ENCODE results near the gene BACE1. TPM values are rescaled to one million over a fixed set of nuclear protein-coding genes. Genes with fewer than 3 reads are reported as not detected.

BACE1 gene
- total and polyA plus RNA-seq, 2 of the 13 experiments (the other 11 are each of a cell fraction or from before 2014, with no cell fraction given), result 7.5 to 17.9 TPM

DNA sequence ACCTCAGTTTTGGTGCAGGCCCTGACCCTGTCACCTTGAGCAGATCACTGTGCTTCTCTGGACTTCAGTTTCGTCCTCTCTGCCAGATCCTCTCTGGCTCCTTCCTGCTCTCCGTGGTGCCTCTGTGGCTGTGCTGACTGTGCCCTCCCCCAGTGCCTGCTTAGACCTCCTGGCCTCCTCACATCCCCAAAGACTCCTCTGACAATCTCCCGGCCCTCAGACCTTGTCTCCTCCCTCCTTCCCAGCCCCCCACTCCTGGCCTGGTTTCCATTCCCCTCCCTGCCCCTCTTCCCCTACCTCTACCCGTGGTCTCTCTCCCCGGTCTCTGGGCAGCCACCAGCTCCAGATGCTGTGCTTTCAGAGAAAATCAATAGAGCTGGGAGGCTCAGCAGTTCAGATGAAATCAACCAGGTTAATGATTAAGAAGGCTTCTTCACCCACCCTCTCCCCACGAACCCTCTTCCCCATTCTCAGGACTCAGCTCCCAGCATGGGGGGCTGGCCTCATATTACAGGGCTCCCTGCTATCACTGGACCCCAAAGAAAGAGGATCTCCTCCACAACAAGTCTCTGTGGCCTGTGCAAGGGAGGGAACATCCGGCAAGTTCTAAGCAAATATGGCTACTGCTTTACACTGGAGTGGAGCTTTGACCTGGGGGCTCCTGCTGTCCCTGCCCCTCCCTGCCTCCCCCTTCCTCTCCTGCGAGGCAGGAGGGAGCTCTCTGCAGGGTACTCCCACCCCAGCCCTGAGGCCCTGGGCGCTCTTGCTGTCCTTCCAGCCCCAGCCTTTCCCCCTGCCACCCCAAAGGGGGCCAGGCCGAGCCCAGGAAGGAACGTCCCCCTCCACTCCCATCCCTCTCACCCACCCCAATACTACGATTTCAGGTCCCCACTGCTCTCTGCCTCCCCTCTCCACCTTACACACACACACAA, 16.4 kb downstream of the BACE1 start (continued):
- TF ChIP-seq YEATS4 (CRISPR knock-in tag; IDR thresholded peaks at IDR 0.05; ENCODE audit: borderline replicate concordance) (peak; percentile 81; the same call in 1 of the 2 replicates), ZNF773 (CRISPR knock-in tag; IDR thresholded peaks at IDR 0.05; ENCODE audit: borderline replicate concordance) (no peak), NFRKB (IDR thresholded peaks at IDR 0.05) (no peak), ZNF720 (CRISPR knock-in tag; IDR thresholded peaks at IDR 0.05) (no peak), ZNF234 (CRISPR knock-in tag; conservative IDR thresholded peaks at IDR 0.05) (no peak), ZNF557 (CRISPR knock-in tag; IDR thresholded peaks at IDR 0.05) (0 out of 2 replicates have a peak, but pooled peaks have one; percentile 27), SRY (CRISPR knock-in tag; IDR thresholded peaks at IDR 0.05) (no peak; the same call in 1 of the 2 replicates), ZNF629 (CRISPR knock-in tag; conservative IDR thresholded peaks at IDR 0.05) (no peak), NR2F1 (CRISPR knock-in tag; IDR thresholded peaks at IDR 0.05) (no peak), NFATC3 (CRISPR knock-in tag; IDR thresholded peaks at IDR 0.05) (no peak), NKX3-1 (CRISPR knock-in tag; IDR thresholded peaks at IDR 0.05) (no peak), BCL6 (CRISPR knock-in tag; IDR thresholded peaks at IDR 0.05) (peak; percentile 96), EEA1 (CRISPR knock-in tag; IDR thresholded peaks at IDR 0.05; ENCODE audit: borderline replicate concordance) (no peak; the same call in 1 of the 2 replicates)
- TF ChIP-seq, protein P1, sequence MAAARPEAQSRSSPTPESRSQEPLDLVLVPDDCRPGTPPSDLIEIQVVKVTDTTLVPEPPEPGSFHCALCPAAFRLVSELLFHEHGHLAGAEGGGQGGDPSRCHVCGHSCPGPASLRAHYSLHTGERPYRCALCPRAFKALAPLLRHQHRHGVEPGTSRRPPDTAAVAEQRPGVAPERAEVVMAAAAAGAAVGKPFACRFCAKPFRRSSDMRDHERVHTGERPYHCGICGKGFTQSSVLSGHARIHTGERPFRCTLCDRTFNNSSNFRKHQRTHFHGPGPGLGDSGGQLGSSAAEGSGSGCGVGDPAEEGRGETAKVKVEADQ (CRISPR knock-in tag; IDR thresholded peaks at IDR 0.05; ENCODE audit: borderline replicate concordance), result no peak
- TF ChIP-seq, protein P2, sequence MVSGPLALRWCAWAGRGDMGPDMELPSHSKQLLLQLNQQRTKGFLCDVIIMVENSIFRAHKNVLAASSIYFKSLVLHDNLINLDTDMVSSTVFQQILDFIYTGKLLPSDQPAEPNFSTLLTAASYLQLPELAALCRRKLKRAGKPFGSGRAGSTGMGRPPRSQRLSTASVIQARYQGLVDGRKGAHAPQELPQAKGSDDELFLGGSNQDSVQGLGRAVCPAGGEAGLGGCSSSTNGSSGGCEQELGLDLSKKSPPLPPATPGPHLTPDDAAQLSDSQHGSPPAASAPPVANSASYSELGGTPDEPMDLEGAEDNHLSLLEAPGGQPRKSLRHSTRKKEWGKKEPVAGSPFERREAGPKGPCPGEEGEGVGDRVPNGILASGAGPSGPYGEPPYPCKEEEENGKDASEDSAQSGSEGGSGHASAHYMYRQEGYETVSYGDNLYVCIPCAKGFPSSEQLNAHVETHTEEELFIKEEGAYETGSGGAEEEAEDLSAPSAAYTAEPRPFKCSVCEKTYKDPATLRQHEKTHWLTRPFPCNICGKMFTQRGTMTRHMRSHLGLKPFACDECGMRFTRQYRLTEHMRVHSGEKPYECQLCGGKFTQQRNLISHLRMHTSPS (CRISPR knock-in tag; IDR thresholded peaks at IDR 0.05; ENCODE audit: low read depth), result 0 out of 2 replicates have a peak, but pooled peaks have one; percentile 29
- TF ChIP-seq, protein P3, sequence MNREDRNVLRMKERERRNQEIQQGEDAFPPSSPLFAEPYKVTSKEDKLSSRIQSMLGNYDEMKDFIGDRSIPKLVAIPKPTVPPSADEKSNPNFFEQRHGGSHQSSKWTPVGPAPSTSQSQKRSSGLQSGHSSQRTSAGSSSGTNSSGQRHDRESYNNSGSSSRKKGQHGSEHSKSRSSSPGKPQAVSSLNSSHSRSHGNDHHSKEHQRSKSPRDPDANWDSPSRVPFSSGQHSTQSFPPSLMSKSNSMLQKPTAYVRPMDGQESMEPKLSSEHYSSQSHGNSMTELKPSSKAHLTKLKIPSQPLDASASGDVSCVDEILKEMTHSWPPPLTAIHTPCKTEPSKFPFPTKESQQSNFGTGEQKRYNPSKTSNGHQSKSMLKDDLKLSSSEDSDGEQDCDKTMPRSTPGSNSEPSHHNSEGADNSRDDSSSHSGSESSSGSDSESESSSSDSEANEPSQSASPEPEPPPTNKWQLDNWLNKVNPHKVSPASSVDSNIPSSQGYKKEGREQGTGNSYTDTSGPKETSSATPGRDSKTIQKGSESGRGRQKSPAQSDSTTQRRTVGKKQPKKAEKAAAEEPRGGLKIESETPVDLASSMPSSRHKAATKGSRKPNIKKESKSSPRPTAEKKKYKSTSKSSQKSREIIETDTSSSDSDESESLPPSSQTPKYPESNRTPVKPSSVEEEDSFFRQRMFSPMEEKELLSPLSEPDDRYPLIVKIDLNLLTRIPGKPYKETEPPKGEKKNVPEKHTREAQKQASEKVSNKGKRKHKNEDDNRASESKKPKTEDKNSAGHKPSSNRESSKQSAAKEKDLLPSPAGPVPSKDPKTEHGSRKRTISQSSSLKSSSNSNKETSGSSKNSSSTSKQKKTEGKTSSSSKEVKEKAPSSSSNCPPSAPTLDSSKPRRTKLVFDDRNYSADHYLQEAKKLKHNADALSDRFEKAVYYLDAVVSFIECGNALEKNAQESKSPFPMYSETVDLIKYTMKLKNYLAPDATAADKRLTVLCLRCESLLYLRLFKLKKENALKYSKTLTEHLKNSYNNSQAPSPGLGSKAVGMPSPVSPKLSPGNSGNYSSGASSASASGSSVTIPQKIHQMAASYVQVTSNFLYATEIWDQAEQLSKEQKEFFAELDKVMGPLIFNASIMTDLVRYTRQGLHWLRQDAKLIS (CRISPR knock-in tag; IDR thresholded peaks at IDR 0.05), result no peak
- TF ChIP-seq, protein P4, sequence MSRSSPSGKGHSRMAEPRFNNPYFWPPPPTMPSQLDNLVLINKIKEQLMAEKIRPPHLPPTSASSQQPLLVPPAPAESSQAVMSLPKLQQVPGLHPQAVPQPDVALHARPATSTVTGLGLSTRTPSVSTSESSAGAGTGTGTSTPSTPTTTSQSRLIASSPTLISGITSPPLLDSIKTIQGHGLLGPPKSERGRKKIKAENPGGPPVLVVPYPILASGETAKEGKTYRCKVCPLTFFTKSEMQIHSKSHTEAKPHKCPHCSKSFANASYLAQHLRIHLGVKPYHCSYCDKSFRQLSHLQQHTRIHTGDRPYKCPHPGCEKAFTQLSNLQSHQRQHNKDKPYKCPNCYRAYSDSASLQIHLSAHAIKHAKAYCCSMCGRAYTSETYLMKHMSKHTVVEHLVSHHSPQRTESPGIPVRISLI (CRISPR knock-in tag; IDR thresholded peaks at IDR 0.05; ENCODE audit: borderline replicate concordance), result no peak
- TF ChIP-seq, protein P5, sequence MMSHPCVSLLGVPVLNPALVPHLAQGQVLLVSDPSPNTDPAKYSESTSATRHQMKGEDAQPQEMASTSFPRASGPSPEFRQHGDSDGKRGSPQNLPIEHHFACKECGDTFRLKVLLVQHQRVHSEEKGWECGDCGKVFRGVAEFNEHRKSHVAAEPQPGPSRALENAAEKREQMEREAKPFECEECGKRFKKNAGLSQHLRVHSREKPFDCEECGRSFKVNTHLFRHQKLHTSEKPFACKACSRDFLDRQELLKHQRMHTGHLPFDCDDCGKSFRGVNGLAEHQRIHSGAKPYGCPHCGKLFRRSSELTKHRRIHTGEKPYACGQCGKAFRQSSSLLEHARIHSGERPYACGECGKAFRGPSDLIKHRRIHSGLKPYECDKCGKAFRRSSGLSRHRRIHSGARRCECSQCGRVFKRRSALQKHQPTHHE (CRISPR knock-in tag; IDR thresholded peaks at IDR 0.05; ENCODE audit: borderline replicate concordance), result no peak
